MM.1S (cell line): ENCODE results near the gene C21orf91.

Source experiments
- EZH2 ChIP-seq: fragments of 300-600 bp; sonication (generic); optimal IDR thresholded peaks from 2 replicates; pipeline ENCODE3; 2017; ENCODE audit warnings: low read depth, mild to moderate bottlenecking, antibody characterized with exemption, low read length, mixed read lengths
- EZH2phosphoT487 ChIP-seq: fragments of 300-600 bp; sonication (generic); IDR thresholded peaks from 2 replicates; pipeline ENCODE4 v1.6.1; 2018; ENCODE audit warnings: antibody characterized with exemption, low read length

DNA sequence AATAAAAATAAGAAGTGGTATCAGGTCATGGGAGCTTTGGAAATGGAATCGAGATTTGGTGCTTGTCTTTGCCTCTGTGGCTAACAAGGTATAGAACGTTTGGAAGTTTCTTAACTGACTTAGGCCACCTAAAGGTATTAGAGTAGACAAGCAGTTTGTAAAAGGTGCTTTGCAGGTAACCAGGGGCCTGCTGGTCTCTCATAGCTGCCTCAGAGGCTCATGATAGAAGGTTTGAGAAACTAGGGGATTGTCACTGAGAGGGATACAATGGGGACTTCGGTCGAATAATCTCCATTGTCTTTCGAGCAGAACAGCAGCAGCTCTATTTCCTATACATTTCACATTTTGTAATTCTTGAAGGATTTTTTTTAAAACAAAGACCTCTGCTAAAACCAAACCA, 37.6 kb downstream of the C21orf91 start:
- TF ChIP-seq EZH2 (no peak), EZH2phosphoT487 (no peak)
